HFF-Myc (cell line): ENCODE data around the gene POLR1D.

Source experiments
- DNase-seq: peaks from one replicate; pipeline ENCODE4 v3.0.0-alpha.2; 2011; ENCODE audit warnings: low read depth; ENCODE audit errors: extremely low read depth
- H3K4me3 ChIP-seq: replicated peaks from 2 replicates; pipeline ENCODE4 v1.5.1; 2011; ENCODE audit warnings: low read depth, mild to moderate bottlenecking, control low read depth, low read length
- CTCF ChIP-seq: IDR thresholded peaks from 2 replicates; pipeline ENCODE4 v1.5.1; 2012; ENCODE audit warnings: mild to moderate bottlenecking, low read depth, low read length, control low read depth; ENCODE audit errors: missing control alignments

POLR1D gene

DNA sequence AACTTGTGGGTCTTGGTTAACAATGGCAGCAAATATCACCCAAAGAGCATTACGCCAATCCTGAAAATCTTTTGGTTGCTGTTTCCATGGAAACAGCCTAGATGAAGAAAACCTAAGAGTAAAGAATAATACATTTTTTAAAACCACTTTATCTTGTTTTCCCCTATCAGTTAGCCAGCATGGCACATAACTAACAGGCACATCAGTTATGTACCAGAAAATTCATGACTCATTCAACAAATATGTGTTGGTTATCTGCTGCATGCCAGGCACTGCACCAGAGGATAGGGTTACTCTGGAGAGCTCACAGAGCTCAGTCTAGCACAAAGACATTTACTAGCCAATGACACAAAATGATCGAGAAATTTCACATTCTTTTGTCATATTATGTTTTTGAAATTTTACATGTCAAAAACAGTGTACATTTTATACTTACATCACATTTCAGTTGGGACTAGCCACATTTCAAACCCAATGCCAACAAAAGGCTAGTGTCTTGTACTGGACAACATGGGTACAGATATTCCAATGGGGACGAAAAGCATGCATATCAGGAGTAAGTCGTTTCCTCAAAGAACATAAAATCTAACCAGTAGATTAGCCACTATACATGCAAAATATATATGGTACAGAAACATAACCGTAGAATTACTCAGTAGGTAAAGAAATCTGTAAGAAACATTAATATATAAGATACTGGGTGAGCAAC is 21.7 kb upstream of the POLR1D start:
- no peak overlapping the region for H3K4me3 ChIP-seq
- TF ChIP-seq CTCF = no peak
- no peak for DNase-seq

DNA sequence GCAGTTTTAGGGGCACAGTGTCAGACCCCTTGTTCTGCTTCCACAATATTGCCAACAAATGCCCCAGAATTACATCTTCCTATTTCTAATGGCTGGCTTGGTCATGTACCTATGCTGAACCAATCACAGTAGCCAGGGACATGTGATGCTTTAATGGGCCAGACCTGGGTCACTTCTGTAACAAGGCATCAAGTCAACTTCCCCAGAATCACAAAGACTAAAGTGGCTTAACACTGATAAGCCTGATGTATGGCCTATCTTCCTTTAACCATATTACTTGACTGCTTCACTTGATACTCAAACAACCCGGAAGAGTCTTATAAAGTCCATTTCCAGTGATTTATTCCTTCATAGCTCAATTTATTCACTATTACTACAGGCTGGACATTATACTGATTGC is 21.0 kb upstream of the POLR1D start:
- H3K4me3 ChIP-seq = no peak overlapping the region
- DNase-seq = no peak
- no peak for TF ChIP-seq CTCF

- DNase-seq = no peak
- TF ChIP-seq CTCF = no peak
- no peak overlapping the region for H3K4me3 ChIP-seq
These were observed 20.5 kb upstream of the POLR1D start for GRCh38 chr13:27601208-27601607.

DNA sequence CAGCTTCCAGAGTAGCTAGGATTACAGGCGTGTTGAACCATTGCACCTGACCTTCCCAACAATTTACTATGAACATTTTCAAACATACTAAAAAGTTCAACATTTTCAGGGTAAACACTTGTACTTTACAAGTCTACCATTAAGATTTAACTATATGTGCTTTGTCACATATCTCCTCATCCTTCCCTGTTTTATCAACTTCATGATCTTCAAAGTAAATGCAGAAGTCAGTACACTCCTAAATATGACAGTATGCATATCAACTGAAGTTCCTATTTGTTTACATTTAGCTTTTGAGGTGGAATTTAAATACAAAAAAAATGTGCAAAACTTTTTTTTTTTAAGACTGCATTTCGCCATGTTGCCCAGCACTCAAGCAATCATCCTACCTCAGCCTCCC is 19.9 kb upstream of the POLR1D start:
- TF ChIP-seq CTCF = no peak
- H3K4me3 ChIP-seq = no peak overlapping the region
- DNase-seq = no peak

DNA sequence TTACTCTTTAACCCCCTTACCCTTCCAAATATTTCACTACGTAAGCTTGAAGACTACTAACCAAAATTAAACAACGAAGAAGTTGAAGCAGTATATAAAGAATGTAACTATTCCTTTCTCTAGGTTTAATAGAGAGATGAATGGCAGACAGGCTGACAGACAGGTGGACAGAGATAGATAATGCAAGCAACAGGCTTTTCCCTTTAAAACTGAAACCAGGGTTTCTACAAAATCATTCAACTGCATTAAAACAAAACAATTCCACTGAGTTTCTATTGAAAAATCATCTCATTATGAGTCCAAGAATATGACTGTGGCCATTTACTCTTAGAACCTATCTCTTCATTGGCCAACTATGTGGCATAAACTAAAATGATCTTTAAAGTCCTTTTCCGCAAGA is 16.6 kb upstream of the POLR1D start:
- DNase-seq = no peak
- no peak overlapping the region for H3K4me3 ChIP-seq
- TF ChIP-seq CTCF = no peak

GRCh38 chr13:27605610-27606200 is 16.0 kb upstream of the POLR1D start:
- no peak overlapping the region for H3K4me3 ChIP-seq
- no peak for DNase-seq
- TF ChIP-seq CTCF = no peak
